Measurements from ENCODE around the gene FADD. TPM values are rescaled to one million over a fixed set of nuclear protein-coding genes. Genes with fewer than 3 reads are reported as not detected.
A peak's percentile ranks its signal among the peaks of the same experiment; 100 is the strongest.

The FADD gene
- total RNA-seq, 2 donors from 2014 or later, result 9.1 to 14.2 TPM

DNA sequence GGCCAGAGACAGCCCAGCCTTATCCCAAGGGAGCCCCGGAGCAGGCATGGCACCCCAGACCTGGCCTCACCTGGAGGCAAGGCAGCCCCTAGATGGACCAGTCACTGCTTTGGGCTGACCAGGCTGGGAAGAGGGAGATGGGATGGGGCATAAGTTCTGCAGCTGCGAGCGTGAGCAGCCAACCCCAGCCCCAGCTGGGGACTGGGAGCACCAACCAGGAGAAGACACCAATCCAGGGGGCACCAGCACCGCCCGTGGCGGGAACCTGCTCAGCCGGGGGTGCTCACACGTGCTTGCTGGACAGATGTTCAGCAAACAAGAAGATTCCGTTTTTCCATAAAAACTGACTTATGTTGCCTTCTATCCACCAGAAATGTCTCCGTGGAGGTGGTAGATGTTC lies 16.2 kb upstream of the FADD start:
- TF ChIP-seq POLR2A (IDR thresholded peaks at IDR 0.05), result no peak
- TF ChIP-seq, protein P1, sequence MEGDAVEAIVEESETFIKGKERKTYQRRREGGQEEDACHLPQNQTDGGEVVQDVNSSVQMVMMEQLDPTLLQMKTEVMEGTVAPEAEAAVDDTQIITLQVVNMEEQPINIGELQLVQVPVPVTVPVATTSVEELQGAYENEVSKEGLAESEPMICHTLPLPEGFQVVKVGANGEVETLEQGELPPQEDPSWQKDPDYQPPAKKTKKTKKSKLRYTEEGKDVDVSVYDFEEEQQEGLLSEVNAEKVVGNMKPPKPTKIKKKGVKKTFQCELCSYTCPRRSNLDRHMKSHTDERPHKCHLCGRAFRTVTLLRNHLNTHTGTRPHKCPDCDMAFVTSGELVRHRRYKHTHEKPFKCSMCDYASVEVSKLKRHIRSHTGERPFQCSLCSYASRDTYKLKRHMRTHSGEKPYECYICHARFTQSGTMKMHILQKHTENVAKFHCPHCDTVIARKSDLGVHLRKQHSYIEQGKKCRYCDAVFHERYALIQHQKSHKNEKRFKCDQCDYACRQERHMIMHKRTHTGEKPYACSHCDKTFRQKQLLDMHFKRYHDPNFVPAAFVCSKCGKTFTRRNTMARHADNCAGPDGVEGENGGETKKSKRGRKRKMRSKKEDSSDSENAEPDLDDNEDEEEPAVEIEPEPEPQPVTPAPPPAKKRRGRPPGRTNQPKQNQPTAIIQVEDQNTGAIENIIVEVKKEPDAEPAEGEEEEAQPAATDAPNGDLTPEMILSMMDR (IDR thresholded peaks at IDR 0.05), result no peak
- ATAC-seq, result no peak
- Histone ChIP-seq H3K27me3 (no peaks in the 10 kb centered on the region), H3K4me3 (no peak overlapping the region), H3K4me1 (no peaks in the 10 kb centered on the region), H3K27ac (no peak overlapping the region), H3K36me3 (replicated peaks in 1 of 2; ENCODE audit: insufficient read depth in 1 of 2, low read depth in 2 of 2) (no peaks in the 10 kb centered on the region), H3K9me3 (no peaks in the 10 kb centered on the region)
- 47 to 69% methylated on average over 6 to 8 of the region's 10 CpGs for WGBS, 2 donors
- intact Hi-C loops (cut with DNase I), result loop anchor here (10.0 kb wide), 1 partner anchor 492 kb away; no protein-coding TSS in a partner anchor
- no peak for DNase-seq

DNA sequence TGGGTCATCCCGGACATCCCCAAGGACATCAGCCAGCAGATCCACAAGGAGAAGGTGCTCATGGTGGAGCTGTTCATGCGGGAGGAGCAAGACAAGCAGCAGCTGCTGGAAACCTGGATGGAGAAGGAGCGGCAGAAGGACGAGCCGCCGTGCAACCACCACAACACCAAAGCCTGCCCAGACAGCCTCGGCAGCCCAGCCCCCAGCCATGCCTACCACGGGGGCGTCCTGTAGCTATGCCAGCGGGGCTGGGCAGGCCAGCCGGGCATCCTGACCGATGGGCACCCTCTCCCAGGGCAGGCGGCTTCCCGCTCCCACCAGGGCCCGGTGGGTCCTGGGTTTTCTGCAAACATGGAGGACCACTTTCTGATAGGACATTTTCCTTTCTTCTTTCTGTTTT lies 15.3 kb upstream of the FADD start:
- ATAC-seq (no peak), DNase-seq (no peak)
- Histone ChIP-seq H3K9me3 (no peaks in the 10 kb centered on the region), H3K4me1 (no peaks in the 10 kb centered on the region), H3K4me3 (no peak overlapping the region), H3K27me3 (no peaks in the 10 kb centered on the region), H3K36me3 (replicated peaks in 1 of 2; ENCODE audit: insufficient read depth in 1 of 2, low read depth in 2 of 2) (no peaks in the 10 kb centered on the region), H3K27ac (no peak overlapping the region)
- intact Hi-C loops (cut with DNase I), result loop anchor here (10.0 kb wide), 1 partner anchor 493 kb away; no protein-coding TSS in a partner anchor
- TF ChIP-seq POLR2A (IDR thresholded peaks at IDR 0.05), result no peak
- TF ChIP-seq, protein P1 (IDR thresholded peaks at IDR 0.05), result no peak
- WGBS, 2 donors, result 75 to 77% methylated on average over 10 to 15 of the region's 15 CpGs

DNA sequence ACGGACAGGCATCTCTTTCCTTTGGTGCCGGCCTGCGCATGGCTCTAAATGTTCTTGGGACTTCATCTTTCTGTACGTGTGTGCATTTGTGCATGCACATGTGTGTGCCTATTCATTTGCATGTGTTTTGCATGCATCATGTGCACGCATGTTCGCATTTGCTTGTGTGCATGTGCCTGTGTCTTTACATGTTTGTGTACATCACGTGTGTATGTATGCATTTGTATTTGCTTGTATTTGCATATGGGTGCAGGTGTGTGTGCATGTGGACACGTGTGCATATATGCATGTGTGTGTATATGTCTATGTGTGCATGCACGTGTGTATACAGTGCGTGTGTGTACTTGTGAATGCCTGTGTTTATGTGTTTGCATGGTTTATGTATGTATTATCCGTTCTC lies 13.5 kb upstream of the FADD start:
- TF ChIP-seq, protein P1 (IDR thresholded peaks at IDR 0.05), result no peak
- TF ChIP-seq POLR2A (IDR thresholded peaks at IDR 0.05), result no peak
- DNase-seq (no peak), ATAC-seq (no peak)
- no peak overlapping the region for H3K27ac ChIP-seq
- 70 to 74% methylated on average over 11 of the region's 11 CpGs for WGBS, 2 donors
- intact Hi-C loops (cut with DNase I), result loop anchor here (5.0 to 10.0 kb wide), 2 partner anchors 277 to 495 kb away; no protein-coding TSS in a partner anchor
- H3K36me3 ChIP-seq (replicated peaks in 1 of 2; ENCODE audit: insufficient read depth in 1 of 2, low read depth in 2 of 2), result no peaks in the 10 kb centered on the region
- no peaks in the 10 kb centered on the region for H3K27me3 ChIP-seq
- H3K4me1 ChIP-seq, result no peaks in the 10 kb centered on the region
- H3K4me3 ChIP-seq, result no peak overlapping the region
- H3K9me3 ChIP-seq, result no peaks in the 10 kb centered on the region

DNA sequence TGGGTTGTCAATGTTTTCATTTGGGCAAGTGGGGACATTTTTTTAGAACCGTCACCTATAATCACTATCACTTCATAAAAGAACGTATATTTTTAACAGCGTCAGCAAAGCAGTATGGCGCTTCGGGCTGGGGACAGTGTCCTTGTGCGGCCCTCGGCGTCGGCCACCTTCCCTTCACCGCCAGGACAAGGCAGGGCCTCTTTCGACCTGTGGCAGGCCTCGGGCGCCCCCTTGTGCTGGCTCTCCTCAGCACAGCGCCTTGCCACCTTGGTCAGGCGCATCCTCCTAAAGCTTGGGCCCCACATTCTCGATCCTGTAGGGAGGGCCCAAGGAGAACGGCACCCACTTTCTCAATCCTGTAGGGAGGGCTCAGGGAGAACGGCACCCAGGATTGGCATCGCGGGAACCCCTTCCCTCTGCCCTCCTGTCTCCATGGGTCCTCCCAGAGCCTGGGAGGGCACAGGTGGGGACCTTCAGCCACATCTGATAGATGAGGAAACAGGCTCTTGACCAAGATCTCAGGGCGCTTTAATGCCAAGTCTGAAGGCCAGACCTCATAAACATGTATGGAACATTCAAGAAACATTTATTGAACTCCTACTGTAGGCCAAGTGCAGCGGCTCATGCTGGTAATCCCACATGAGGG lies 11.5 kb upstream of the FADD start:
- H3K4me3 ChIP-seq, result no peak overlapping the region
- H3K27ac ChIP-seq, result no peak overlapping the region
- no peaks in the 10 kb centered on the region for H3K27me3 ChIP-seq
- DNase-seq (peak; percentile 72 to 84 (median 76)), ATAC-seq (peak; percentile 82)
- no peaks in the 10 kb centered on the region for H3K9me3 ChIP-seq
- intact Hi-C loops (cut with DNase I), result loop anchor here (5.0 kb wide), 1 partner anchor 279 kb away; no protein-coding TSS in a partner anchor
- H3K36me3 ChIP-seq (replicated peaks in 1 of 2; ENCODE audit: insufficient read depth in 1 of 2, low read depth in 2 of 2), result no peaks in the 10 kb centered on the region
- no peaks in the 10 kb centered on the region for H3K4me1 ChIP-seq
- TF ChIP-seq POLR2A (IDR thresholded peaks at IDR 0.05), result no peak
- TF ChIP-seq, protein P1 (IDR thresholded peaks at IDR 0.05), result peak; percentile 68 to 85 (median 73)
- 5 to 16% methylated on average over 8 to 22 of the region's 22 CpGs for WGBS, 2 donors

All from body of pancreas (tissue), 4 donors.